SU-DHL-6 (cell line): Measurements from ENCODE around the gene KBTBD7.
A peak's percentile ranks its signal among the peaks of the same experiment; 100 is the strongest.

Experiments
- H2AFZ ChIP-seq: fragments of 200-600 bp; sonication (generic); 2 replicates; pipeline ENCODE4 v1.6.1; 2014; ENCODE audit warnings: low read depth, mild to moderate bottlenecking, moderate library complexity, mixed read lengths, antibody characterized with exemption, low read length; ENCODE audit not compliant: severe bottlenecking
- H3F3A ChIP-seq: fragments of 200-600 bp; shearing (Covaris generic); 2 replicates; pipeline ENCODE4 v1.6.0; 2016; ENCODE audit warnings: antibody characterized with exemption, mild to moderate bottlenecking; ENCODE audit not compliant: insufficient read depth
- H3K27ac ChIP-seq: fragments of 200-600 bp; sonication (generic); 2 replicates; pipeline ENCODE4 v1.5.1; 2016; ENCODE audit warnings: low read depth, mild to moderate bottlenecking, low read length, moderate library complexity, mixed read lengths
- H3K27me3 ChIP-seq: fragments of 200-600 bp; sonication (generic), shearing (Covaris generic); 2 replicates; pipeline ENCODE4 v1.6.0; 2014; ENCODE audit warnings: mild to moderate bottlenecking, low read length
- H3K36me3 ChIP-seq: fragments of 200-600 bp; sonication (generic); 2 replicates; pipeline ENCODE4 v1.6.1; 2014; ENCODE audit warnings: mild to moderate bottlenecking, low read length, mixed read lengths
- H3K4me2 ChIP-seq: fragments of 300-600, 200-600 bp; shearing (Covaris generic), sonication (generic); 2 replicates; pipeline ENCODE4 v1.6.0; 2014; ENCODE audit warnings: low read length, low read depth, mild to moderate bottlenecking; ENCODE audit not compliant: poor library complexity, severe bottlenecking
- H3K4me3 ChIP-seq: fragments of 200-600 bp; sonication (generic); 2 replicates; pipeline ENCODE4 v1.5.1; 2014; ENCODE audit warnings: antibody characterized with exemption, low read length, mild to moderate bottlenecking, mixed read lengths; ENCODE audit not compliant: insufficient read depth, poor library complexity, severe bottlenecking
- H3K79me2 ChIP-seq: fragments of 200-600 bp; sonication (generic); 2 replicates; pipeline ENCODE4 v1.6.1; 2014; ENCODE audit warnings: mild to moderate bottlenecking, low read length, moderate library complexity; ENCODE audit not compliant: insufficient read depth
- H3K9ac ChIP-seq: fragments of 200-600 bp; sonication (generic); 2 replicates; pipeline ENCODE4 v1.7.0; 2014; ENCODE audit warnings: mild to moderate bottlenecking, low read length
- H3K9me2 ChIP-seq: fragments of 200-600 bp; sonication (generic); replicated peaks from 2 replicates; pipeline ENCODE4 v1.6.1; 2014; ENCODE audit warnings: low read length; ENCODE audit not compliant: insufficient read depth
- H3K9me3 ChIP-seq: fragments of 200-600 bp; sonication (generic); 2 replicates; pipeline ENCODE4 v1.6.1; 2014; ENCODE audit warnings: low read length, mixed read lengths; ENCODE audit not compliant: insufficient read depth
- H4K20me1 ChIP-seq: fragments of 200-600 bp; sonication (generic); 2 replicates; pipeline ENCODE4 v1.6.1; 2014; ENCODE audit warnings: low read depth, mild to moderate bottlenecking, antibody characterized with exemption, low read length, moderate library complexity, mixed read lengths
- CTCF ChIP-seq: fragments of 200-600 bp; sonication (generic); IDR thresholded peaks from one replicate; pipeline ENCODE4 v1.5.1; 2017; ENCODE audit warnings: antibody characterized with exemption, mild to moderate bottlenecking, low read length, moderate library complexity; ENCODE audit not compliant: insufficient read depth, poor library complexity, severe bottlenecking
- EZH2phosphoT487 ChIP-seq: fragments of 200-600 bp; sonication (generic), shearing (Covaris generic); conservative IDR thresholded peaks from 2 replicates; pipeline ENCODE4 v1.6.1; 2018; ENCODE audit warnings: mild to moderate bottlenecking, antibody characterized with exemption, low read length, moderate library complexity, mixed read lengths

KBTBD7 gene

GRCh38 chr13:41206467-41206866, 12.1 kb upstream of the KBTBD7 start:
- no peak overlapping the region for H3K27ac ChIP-seq

GRCh38 chr13:41203810-41204209, 9.4 kb upstream of the KBTBD7 start:
- TF ChIP-seq EZH2phosphoT487 (no peak), CTCF (no peak)
- Histone ChIP-seq H3K4me3 (no peak overlapping the region), H4K20me1 (no peaks in the 10 kb centered on the region), H3K36me3 (no peaks in the 10 kb centered on the region; the same call in 1 of the 2 replicates), H3K9me2 (no peaks in the 10 kb centered on the region), H3K9me3 (peaks cover 16% of the 10 kb centered on the region; the same call in 1 of the 2 replicates), H3F3A (peaks cover 15% of the 10 kb centered on the region), H2AFZ (no peak overlapping the region), H3K27me3 (no peaks in the 10 kb centered on the region), H3K79me2 (no peaks in the 10 kb centered on the region), H3K27ac (no peak overlapping the region), H3K9ac (no peak overlapping the region), H3K4me2 (no peak overlapping the region)

More at GRCh38 chr13:41206467-41206866, 12.1 kb upstream of the KBTBD7 start:
- Histone ChIP-seq H3K4me2 (no peak overlapping the region), H3K9me3 (peaks cover 10% of the 10 kb centered on the region; the same call in 1 of the 2 replicates), H3K79me2 (no peaks in the 10 kb centered on the region), H3K9me2 (no peaks in the 10 kb centered on the region), H4K20me1 (no peaks in the 10 kb centered on the region), H3K27me3 (no peaks in the 10 kb centered on the region), H3K36me3 (peaks cover 2% of the 10 kb centered on the region; the same call in 1 of the 2 replicates), H3K9ac (no peak overlapping the region), H3K4me3 (no peak overlapping the region), H2AFZ (no peak overlapping the region), H3F3A (no peaks in the 10 kb centered on the region)
- TF ChIP-seq CTCF, result no peak
- TF ChIP-seq EZH2phosphoT487, result no peak

GRCh38 chr13:41200126-41200525, 5.8 kb upstream of the KBTBD7 start:
- Histone ChIP-seq H2AFZ (no peak overlapping the region), H3K9me3 (peaks cover 17% of the 10 kb centered on the region; the same call in 1 of the 2 replicates)
- no peak for TF ChIP-seq EZH2phosphoT487
- TF ChIP-seq CTCF, result no peak

More at GRCh38 chr13:41200126-41200525, 5.8 kb upstream of the KBTBD7 start:
- Histone ChIP-seq H3K4me3 (peak overlapping the region; percentile 17), H4K20me1 (no peaks in the 10 kb centered on the region), H3K27ac (peak overlapping the region; percentile 94), H3K9ac (no peak overlapping the region), H3K36me3 (peaks cover 2% of the 10 kb centered on the region; the same call in 1 of the 2 replicates), H3K9me2 (no peaks in the 10 kb centered on the region), H3F3A (peaks cover 24% of the 10 kb centered on the region), H3K4me2 (peak overlapping the region; percentile 48), H3K27me3 (no peaks in the 10 kb centered on the region), H3K79me2 (no peaks in the 10 kb centered on the region)
